Stimulated activated CD4-positive, alpha-beta T cell treated with anti-CD3 and anti-CD28 coated beads, TNF-alpha, amount 100 ng/mL, for 24 hours (primary cell): ENCODE measurements around the gene RUNX1.

Experiments
- DNase-seq, 3 experiments: peaks; one replicate each; pipeline ENCODE4 v3.0.0-alpha.2; 2020; ENCODE audit warnings: low read depth in 3 of 3

RUNX1 gene

GRCh38 chr21:35036465-35037383 lies 12.4 kb downstream of the RUNX1 start:
- no peak for DNase-seq

GRCh38 chr21:35035581-35035980 lies 13.5 kb downstream of the RUNX1 start:
- no peak for DNase-seq

- DNase-seq = no peak
Measured at GRCh38 chr21:35035116-35035515, 14.0 kb downstream of the RUNX1 start.

DNA sequence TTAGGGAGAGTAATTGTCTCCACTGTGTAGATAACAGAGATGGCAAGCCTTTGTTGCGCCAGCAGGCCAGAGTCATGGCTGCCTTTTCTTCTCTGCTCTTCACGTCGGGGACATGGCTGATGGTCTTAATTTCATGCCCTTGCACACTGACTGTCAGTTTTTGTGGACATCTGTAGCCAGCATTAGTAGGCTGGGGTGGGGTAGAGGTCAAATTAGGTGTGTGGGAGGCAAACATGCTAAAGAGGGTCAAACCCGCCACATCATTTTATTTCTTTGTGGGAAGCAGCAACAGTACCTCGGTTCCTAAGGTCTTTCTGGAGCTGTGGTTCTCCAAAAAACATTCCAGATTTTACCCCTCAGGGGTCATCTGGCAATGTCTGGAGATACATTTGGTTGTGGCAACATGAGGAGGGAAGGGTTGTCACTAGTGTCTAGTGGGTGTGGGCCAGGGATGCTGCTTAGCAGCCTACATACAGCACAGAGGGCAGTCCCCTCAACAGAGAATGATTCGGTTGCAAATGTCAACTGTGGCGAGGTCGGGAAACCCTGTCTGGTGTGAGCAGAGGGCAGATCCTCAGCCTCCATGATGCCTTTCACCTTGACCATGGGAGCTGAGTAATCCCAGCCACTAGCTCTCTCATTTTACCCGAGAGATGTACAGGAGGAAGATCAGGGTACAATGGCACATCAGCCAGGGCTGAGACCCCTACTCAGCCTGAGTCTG lies 14.7 kb downstream of the RUNX1 start:
- DNase-seq = no peak

DNA sequence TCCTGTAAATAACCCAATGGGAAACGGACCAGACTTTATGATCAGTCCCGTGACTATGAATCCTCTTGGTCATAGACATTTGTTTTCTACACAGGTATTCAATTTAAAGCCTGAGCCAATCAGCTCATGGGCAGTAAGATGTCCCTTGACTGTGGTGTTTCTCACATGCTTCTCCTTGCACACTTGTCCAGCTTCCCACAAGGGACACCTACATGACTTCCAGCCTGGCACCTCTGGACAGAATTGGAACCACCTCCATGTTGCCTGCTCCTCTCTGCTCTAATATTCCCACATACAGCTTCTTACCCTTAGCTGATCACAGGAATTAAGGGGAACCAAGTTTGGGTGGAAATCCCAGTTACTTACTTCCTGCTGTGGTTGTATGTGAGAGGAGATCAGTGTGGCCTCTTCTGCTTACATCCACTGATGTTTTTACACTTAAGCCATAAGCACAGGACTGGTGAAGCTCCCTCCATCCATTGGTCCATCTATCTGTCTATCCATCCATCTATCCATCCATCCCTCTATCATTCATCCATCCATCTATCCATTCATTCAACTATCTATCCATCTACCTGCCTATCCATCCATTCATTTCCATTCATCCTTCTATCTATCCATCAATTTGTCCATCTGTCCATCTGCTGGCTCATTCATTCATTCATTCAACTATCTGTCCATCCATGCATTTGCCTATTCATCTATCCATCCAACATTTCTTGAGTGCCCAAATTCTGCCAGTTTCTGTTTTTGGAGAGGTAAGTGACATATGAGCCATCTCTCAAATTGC lies 16.4 kb downstream of the RUNX1 start:
- DNase-seq = no peak

- no peak for DNase-seq
Measured at GRCh38 chr21:35028451-35028978, 20.6 kb downstream of the RUNX1 start.

DNA sequence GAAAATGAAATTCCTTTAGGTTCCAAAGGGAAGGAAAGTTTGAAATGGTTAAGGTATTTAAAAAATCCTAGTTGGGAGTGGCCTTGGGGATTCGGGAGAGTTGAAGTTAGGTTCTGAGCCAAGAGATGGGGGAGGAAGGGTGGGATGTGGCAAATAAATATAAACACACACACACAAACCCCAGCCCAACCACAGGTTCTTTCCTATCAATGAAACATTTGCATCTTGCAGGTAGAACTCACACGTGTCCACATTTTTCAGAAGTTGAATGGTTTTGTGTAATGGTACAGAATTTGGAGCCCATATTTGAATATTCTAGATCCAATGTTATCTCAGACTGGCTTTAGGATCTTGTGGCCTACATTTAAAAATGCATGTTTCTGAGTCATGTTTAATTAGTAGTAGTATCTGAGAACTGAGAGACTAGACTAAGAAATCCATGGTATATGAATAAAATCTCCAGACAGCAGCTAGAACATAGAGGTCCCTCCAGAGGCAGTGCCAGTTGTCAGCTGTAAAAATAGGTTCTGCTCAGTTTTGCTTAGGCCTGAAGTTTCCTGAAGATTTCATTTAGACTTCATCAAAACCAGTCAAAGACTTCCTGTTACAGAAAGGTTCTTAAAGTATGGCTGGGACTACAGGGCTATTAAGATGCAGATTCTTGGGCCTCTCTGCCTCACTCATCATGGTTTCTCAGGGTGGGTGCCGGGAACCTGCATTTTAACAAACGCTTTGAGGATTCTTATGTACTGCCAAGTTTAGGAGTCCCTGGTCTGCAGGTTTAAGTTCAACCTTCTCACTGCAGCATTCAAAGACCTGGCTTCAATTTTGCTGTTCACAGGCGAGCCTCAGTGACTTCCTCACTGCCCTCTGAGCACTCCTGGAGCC lies 21.3 kb downstream of the RUNX1 start:
- no peak for DNase-seq

- DNase-seq = peak; percentile 51 to 78 (median 58)
Measured at GRCh38 chr21:35026617-35027562, 22.2 kb downstream of the RUNX1 start.

- DNase-seq = no peak
Measured at GRCh38 chr21:35026153-35026500, 23.0 kb downstream of the RUNX1 start.

DNA sequence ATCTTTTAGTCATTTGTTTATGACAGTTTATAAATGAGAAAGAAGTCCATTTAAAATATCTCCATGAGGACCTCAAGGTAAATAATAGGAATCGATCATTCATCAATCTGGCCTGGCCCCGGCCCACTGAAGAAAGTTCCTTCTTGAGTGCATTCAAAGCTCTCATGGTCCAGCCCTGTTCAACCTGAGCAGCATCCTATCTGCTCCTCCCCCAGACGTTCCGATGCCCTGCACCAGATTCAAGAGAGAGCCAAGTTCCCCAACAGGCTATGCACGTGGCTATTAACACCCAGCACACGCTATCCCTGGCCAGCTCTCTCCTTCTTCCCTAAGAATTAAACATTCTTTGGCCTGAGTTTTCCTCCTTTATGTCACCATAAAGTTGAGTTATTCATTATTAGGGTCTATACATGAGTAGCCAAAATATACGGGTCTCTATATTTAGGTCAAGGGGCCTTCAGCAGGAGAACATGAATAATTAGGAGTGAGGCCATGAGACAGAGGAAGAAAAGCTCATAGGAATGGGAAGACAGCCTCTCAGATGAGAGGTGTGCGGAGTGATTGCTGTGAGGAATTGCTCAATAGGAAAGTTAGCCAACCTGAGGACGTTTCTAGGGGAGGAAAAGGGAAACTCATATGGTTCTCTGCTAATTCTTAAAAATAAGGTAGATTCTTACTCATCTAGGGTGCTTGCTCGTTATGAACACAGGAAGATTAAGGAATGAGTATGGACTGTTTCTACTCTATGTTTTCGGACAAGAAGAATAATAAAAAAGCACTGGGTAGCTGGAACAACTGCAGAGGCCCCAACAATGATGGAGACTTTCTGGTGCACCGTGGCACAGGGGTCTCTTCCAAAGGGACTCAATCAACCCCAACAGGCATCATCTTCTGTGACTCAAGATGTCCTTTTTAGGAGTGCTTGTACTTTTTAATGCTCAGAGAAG lies 23.6 kb downstream of the RUNX1 start:
- DNase-seq = no peak

GRCh38 chr21:35024513-35024912 lies 24.6 kb downstream of the RUNX1 start:
- no peak for DNase-seq

- no peak for DNase-seq
Measured at GRCh38 chr21:35024071-35024420, 25.1 kb downstream of the RUNX1 start.

DNA sequence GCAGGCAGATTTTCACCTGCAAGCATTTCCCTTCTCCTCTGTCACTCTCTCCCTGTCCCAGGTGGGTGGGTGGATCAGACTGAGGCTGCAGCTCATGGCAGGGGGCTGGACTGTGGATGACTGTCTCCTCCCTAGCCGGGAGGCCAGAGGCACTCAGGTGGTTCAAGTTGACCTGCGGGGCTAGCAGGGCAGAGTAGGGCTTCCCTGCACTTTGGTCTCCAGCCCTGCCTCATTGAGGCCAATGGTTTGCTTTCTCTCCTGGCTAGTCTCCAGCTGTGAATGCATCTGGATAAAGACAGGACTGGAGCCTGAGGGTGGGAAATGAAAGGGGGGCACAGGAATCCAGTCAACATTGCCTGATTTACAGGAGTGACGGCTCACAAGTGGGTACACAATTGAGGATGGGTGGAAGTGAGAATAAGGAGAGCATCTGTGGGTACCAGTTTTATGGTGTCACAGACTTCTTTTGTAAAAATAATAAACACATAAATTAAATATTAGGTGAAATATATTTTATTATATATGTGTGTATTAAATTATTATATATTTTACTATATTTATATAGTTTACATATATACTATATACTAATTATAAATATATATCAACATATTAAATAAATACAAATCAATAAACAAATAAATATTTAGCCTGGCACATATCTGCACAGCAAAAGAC lies 25.6 kb downstream of the RUNX1 start:
- DNase-seq = no peak

DNA sequence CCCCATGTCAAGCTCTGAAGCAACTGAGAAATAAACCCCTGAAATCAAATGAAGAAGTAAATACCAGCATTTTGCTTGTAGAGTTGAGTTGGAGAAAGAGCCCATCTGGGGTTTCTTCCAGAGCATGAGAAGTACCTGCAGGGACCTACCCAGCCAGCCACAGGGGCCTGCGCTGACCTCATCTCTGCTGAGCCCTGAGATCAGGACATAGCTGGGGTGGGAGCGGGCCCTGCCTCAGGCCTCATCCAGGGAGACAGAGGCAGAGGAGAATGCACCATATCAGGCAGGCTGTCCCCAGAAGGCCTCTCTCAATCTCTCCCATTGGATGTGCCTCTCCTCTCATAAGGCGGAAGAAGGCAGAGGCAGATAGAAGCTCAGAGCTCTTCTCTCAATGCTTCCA lies 27.6 kb downstream of the RUNX1 start:
- no peak for DNase-seq

DNA sequence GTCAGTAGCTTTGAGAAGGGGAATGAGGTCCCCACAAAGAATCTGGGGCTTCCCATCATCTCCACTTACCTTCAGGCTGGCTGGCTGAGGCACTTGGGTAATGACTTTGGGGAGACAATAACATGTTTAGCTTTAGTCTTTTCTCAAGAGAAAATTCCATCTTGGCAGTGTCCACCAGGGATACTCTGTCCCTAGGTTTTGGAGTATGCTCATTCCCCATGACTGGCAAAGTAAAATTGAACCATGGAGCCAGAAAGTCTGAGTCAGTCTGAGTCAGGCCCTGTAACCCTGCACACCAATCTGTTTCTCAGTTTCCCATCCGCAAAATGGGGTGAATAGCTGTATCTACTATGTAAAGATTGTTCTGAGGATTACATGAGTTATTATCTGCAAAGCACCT lies 28.2 kb downstream of the RUNX1 start:
- no peak for DNase-seq

DNA sequence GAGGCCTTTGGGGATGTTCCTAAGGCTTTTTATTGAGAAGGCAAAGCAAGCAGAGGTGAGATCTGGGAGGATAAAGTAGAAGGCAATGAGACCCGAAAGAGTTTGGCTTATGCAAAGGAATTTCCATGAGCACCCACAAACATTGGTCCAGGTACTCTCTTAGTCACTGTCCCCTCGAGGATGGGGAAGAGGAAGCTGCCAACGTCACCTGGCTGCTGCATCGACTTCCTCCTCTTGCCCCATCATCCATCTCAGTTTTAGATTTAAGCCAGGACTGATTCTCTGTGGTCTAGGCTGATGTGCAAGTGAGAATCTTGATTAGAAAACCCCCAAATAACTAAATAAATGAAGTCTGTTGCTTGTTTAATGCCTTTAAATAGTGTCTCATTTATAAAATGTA lies 28.7 kb downstream of the RUNX1 start:
- peak in 1 of 3 experiments; percentile 53 for DNase-seq

- DNase-seq = no peak
Measured at GRCh38 chr21:35019631-35020032, 29.5 kb downstream of the RUNX1 start.

- no peak for DNase-seq
Measured at GRCh38 chr21:35017256-35017655, 31.8 kb downstream of the RUNX1 start.
